ENCODE measurements around the gene GGT5.
A peak's percentile ranks its signal among the peaks of the same experiment; 100 is the strongest.
"Not testable (repeated sequence)": the region's sequence is repeated elsewhere in the genome, so short reads cannot be mapped to it uniquely, and the experiment has no call there.

Gene GGT5, protein sequence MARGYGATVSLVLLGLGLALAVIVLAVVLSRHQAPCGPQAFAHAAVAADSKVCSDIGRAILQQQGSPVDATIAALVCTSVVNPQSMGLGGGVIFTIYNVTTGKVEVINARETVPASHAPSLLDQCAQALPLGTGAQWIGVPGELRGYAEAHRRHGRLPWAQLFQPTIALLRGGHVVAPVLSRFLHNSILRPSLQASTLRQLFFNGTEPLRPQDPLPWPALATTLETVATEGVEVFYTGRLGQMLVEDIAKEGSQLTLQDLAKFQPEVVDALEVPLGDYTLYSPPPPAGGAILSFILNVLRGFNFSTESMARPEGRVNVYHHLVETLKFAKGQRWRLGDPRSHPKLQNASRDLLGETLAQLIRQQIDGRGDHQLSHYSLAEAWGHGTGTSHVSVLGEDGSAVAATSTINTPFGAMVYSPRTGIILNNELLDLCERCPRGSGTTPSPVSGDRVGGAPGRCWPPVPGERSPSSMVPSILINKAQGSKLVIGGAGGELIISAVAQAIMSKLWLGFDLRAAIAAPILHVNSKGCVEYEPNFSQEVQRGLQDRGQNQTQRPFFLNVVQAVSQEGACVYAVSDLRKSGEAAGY

DNA sequence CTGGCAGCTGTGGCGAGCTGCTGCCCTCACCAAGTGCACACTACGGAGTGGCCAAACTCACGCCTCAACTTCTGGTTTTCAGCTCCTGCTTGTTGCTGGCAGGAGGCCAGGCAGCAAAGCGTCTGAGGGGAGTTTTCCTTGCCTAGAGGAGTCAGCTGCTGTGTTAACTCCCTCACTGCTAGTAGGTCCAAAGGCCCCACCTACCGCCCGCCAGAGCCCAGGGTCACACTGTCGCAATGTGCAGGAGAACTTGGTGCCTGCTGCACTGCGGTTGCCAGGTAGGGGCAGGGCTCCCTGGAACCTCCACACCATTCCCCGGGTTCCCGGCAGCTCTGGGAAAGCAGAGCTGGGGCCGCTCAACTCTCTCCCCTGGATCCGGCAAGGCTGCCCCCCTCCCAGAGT lies at the start of gene GGT5:
TSS of gene GGT5 (minus strand) at position 53 of the 402 bp plus-strand sequence. CDS start 357 bp downstream, outside the sequence.
- DNase-seq = not testable (repeated sequence)

DNA sequence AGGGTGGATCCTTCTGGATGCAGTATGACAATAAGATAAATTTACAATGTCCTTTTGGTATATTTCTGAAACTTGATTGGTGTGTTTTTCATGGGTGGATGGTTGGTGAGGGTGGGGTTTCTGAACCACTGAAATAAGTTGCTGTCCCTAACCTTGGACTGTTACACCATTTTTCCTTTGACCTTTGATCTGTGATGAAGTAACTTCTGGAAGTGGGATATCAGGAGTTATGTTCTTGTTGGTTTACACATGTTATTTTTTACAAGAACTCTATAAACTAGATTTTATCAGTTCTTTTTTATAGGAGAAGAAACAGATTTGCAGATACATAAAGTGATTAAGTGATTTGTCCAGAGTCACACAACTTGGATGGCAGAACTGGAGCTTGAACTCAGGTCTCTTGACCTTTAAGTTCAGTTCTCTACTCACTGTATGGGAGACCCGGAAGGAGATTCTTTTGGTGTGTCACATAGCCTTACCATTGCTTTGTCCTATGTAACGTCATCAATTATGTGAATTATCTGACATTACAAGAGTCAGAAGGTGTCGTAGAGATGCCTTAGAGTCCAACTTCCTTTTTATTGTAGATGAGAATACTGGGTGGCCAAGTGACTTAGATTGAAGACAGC lies 47.4 kb upstream of the GGT5 start:
- not testable (repeated sequence) for DNase-seq

DNA sequence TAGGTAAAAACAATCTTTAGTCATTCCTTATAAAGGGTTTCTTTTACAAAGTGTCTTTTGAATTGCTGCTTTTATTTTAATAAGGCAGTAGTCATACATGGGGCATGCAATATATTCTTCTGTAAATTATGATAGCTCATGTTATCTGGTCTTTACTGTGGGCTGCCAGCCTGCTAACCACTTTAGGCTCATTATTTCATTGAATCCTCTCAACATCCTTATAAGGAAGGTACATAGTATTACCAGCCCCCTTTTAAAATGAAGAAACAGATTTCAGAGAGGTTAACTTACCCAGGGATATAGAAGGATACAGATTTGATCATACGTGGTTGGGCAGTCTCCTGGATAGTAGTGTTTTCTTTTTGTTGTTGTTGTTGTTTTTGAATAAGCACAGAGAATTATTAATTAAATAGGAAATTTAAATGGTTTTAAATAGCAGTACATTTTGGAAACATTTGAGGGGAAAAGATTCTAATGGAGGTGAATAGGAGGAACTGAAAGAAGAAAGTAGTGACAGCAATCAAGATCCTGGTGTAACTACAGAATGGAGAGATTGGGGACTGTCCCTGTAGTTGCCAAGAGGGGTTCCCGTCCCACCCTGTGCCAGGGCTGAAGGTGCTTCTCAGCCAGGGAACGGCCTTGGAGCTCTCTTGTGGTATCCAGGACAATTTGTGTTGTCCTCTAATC lies 46.8 kb upstream of the GGT5 start:
- DNase-seq = no peak

DNA sequence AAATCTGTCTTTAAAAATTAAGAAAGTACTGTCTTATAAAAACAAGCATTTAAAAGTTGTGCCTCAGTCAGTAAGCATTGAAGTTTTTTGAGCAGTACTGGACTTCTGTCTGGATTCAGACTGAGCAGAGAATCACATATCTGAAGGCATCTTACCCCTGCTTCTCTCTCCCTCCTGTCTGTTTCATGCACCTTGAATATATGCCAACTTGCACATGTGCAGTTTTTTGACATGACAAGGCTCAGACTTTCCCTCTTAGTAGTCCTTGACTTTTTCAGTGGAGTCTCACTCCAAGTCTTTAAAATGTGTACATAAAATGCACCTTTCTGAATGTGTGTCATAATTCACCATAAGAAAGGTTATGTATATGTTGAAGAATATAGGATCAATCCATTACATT lies 45.6 kb upstream of the GGT5 start:
- DNase-seq = no peak

DNA sequence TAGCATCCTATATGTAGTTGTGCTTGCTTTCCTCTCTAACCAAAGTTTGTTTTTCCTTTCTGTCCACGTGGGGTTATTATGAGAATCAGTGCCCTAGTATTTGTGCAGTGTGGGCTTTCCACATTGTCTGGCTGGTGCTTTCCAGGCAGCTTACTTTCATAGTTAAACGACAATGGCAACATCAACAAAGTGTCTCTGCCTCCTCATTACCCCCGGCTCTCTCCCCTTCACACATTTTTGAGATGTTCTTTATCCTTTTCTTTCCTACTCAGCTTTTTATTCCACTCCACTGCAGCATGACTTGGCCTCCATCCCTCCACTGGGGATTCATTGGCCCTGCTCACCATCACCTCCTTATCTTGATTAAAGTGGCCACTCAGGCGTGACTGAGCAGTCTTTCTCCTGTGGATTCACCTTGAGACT lies 44.9 kb upstream of the GGT5 start:
- DNase-seq = no peak

DNA sequence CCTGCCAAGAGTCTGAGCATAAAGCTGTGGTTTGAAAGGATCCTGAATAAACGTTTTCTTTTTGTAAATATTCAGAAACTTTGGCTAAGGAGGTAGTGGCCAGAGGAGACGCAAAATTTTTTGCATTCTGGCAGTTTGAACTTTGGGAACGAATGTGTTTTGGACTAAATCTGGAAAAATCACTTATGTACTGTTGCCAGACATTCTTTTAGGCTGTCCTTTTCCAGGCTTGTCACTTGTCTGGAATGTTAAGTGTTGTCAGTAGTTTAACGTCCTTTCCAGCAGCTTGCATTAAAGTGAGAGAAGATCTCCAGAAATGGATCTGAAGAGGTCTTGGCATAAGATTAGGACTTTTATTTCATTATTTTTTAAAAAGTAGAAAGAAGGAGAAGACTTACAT lies 44.2 kb upstream of the GGT5 start:
- no peak for DNase-seq

DNA sequence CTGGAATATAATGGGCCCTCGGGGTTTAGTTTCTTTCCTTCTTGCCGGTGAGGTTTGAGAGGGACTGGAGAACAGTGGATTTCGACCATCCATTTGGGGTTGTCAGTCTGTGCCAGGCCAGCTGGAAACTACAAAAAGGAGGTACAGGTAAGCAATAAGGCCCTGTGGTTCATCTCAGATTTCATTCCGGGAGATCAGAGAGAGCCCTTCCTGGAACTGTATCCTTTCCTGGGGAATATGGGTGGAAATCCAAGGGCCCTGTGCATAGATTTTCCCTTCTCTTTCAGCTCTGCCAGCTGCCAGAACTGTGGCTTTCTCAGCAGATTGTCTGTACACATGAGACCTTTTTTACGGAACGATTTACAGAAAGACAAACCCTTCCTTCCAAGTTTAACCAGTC lies 42.9 kb upstream of the GGT5 start:
- not testable (repeated sequence) for DNase-seq

DNA sequence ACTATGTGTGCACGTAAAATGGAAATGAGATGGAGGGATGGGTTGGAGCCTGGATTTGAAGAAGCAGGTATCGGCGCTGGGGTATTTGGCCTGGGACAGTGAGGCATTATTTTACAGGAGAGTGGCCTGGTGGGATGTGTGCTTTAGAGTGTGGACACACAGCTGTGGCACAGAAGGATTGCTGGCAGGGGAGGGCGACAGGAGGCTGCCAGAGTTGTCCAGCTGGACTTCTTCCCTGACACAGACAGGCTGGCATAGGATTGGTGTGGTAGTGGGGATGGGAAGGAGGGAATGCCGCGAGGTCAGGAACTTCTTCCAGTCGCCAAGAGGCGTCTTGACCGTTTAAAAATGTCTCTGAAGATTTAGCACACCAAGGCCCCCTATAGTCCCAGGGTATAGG lies 42.3 kb upstream of the GGT5 start:
- DNase-seq = not testable (repeated sequence)

DNA sequence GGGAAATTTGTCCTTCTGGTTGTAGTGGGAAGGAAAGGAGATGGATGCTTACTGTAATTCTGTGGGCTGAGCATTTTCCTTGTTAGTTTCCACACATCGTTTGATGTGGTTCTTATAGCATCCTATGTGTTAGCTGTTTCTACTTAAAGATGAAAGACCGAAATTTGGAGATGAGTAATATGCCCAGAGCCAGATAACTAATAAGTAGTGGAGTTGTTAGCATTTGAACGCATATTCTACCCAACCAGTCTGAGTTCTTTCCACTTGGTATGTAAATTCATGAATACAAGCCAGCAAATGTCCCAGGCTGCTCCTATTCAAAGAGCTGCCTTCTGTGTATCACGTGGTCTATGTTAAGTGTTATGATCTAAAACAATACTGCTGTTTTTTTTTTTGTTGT lies 40.4 kb upstream of the GGT5 start:
- DNase-seq = no peak

DNA sequence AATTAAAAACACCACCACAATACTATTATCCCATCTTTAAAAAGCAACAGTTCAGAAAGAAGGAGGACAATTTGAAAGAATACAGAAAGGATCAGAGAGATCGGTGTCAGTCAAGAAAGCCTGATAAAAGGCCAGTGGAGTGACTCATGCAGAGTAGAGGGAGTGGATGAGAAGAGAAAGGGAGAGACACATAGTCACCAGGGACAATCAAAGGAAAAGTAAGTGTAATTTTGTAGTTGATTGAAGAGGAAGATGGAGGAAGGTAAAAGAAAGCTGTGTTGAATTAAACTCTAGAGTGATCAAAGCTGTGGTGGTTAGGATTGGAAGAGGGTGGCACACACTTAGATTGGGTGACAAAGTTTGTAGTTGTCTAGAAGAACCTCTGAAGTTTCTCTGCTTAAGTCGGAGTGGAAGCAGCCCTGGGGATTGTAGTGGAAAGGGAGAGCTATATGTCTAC lies 39.9 kb upstream of the GGT5 start:
- no peak for DNase-seq

DNA sequence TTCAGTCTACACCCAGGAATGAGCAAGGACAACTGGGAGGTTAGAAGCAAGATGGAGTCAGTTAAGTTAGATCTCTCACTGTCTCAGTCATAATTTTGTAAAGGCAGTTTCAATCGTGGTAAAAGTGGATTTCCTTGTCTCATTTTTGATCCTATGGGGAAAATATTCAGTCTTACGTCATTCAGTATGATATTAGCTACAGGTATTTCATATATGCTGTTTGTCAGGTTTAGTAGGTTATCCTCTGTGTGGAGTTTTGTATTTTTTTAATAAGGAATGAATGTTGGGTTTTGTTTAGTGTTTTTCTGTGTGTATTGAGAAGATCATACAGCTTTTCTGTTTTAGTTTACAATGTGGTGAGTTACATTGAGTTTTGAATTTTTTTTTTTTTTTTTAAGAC lies 37.5 kb upstream of the GGT5 start:
- no peak for DNase-seq

DNA sequence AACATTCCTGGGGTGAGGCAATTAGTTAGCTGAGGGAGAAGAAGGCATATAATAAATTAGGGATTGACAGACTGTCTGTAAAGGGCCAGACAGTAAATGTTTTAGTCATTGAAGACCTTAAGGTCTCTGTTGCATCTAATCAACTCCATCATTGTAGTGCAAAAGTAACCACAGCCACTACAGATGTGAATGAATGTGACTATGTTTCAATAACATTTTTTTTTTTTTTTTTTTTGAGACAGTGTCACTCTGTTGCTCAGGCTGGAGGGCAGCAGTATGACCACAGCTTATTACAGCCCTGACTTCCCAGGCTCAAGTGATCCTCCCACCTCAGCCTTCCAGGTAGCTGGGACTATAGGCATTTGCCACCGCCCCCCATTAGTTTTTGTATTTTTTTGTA lies 35.5 kb upstream of the GGT5 start:
- DNase-seq = not testable (repeated sequence)

DNA sequence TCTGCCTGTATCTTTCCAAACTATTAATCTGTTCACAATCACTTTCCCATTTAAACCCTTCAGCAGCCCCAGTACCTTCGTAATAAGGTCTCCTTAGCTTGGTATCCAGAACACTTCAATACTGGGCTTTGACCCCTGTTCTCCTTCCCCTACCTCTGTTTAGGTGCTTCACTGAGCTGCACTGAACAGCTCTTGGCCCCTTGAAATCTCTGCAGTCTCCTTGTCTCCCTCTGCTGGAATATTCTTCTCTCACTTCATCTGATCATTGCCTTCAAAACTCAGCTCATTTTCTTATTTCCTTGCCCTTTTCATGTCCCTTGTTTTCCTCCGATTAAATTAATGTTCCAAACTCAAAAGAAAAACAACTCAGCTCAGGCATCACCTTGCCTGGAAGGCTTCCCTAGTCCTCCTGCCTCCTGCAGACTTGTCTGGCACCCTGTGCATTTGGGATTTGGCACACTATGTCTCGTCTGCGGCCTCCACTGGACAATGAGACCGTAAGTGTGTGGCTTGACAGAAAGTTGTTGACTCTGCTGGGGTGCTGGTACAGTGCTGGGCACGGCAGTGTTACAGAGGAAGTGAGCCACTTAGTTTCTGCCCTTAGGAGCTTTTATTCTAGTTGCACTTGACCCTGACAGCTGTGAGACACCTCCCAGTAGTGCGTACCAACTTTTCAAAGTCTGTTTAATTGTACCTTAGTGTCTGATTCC lies 30.0 kb upstream of the GGT5 start:
- DNase-seq = not testable (repeated sequence)

DNA sequence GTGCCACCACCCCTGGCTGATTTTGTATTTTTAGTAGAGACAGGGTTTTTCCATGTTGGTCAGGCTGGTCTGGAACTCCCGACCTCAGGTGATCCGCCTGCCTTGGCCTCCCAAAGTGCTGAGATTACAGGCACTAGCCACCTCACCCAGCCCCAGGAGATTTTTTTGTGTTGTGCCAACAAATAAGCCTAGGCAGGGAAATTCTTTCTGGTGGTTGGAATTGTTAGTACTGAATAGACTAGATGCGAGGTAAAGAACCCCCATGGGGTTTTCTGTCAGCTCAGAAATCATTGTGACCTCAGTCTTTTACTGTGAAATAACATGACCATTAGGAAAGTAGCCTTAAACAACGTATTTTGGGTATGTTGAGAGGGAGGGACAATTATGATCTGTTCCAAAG lies 29.0 kb upstream of the GGT5 start:
- DNase-seq = not testable (repeated sequence)

DNA sequence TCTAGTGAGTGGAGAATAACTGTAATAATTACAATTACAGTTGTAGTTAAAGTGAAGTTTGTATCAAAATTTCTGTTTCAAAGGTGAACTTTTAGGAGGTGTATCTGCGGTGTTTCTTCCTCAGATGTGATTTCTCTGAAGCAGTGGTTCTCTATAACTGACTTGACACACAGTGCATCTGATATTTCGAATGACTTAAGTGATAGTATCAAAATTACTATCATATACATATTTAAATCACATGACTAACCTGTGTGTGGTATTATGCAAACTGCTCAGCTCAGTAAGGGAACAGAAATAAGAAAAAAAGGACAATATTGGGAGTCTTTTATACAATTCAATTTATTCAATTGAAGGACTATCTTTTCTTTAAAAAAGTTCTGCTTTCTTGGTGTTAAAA lies 28.1 kb upstream of the GGT5 start:
- not testable (repeated sequence) for DNase-seq

DNA sequence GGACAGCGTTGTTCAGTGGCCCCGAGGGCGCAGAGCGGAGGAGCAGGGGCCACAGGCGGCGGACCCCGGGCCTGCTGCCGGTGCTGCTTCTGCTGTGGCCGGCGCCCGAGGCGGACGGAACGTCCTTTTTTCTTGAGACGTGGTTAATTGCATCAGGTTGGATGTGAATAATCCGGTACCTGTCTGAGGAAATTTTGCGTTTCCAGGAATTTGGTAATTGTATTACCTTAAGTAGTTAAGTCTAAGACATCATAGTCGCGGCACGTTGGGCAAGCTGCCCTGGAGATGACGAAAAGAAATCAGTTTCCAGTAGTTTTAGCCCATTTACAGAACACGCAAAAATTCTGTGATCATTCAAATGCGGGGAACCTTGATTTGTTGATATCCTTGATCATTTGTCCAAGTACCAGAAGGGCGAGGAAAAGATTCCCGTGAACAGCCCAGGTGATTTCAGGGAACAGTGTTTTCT lies 26.5 kb upstream of the GGT5 start:
- no peak for DNase-seq

DNA sequence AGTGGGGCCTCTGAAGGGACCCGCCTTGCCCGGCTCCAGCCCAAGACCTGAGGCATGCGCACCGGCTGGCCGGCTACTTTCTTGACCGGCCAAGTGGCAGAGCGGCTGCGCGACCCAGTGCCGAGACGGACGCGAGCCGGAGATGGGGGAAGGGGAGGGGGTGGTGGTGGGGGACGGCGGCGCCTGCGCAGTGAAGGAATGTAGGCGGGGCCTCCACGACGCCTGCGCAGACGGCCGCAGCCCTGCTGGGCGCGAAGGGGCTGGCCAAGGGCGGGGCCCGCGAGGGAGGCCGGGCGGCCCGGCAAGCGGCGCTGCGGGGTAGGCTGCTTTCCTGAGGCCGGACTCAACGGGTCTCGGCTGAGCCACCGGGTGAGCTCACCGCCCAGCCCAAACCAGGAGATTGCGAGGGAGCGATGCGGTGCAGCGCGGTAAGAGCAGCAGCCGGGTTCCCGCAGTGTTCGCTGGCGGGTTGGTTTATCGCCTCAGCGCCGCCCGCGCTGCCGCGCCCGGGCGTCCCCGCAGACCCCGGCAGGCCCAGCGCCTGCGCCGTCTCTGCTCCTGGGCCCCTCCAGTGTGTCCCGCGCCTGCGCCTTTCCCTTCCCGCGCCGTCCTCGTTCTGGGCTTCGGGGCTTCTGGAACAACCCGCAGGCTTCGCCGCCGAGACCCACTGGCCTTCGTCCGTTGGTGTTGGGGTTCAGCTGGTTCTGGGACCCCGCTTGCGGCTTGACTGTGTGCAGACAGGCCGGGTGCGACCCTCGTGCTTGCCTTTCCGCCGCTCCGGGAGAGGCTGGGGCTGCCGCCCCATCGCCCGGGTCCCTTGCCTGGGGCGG lies 25.9 kb upstream of the GGT5 start, which contains the start of gene SPECC1L:
TSS of gene SPECC1L (plus strand) at position 276 of the 830 bp plus-strand sequence. CDS start 31,401 bp downstream, outside the sequence.
- DNase-seq = peak; percentile 82 to 93

DNA sequence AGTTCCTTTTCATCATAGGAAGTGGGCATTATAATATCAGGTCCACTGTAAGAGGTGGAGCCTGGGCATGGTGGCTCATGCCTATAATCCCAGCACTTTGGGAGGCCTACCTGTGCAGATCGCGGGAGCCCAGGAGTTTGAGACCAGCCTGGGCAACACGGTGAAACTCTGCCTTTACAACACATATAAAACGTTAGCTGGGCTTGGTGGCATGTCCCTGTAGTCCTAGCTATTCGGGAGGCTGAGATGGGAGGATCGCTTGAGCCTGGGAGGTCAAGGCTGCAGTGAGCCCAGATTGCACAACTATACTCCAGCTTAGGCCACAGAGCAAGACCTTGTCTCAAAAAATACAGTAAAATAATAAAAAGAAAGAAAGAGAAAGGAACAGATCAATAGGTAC lies 21.6 kb upstream of the GGT5 start:
- DNase-seq = not testable (repeated sequence)

DNA sequence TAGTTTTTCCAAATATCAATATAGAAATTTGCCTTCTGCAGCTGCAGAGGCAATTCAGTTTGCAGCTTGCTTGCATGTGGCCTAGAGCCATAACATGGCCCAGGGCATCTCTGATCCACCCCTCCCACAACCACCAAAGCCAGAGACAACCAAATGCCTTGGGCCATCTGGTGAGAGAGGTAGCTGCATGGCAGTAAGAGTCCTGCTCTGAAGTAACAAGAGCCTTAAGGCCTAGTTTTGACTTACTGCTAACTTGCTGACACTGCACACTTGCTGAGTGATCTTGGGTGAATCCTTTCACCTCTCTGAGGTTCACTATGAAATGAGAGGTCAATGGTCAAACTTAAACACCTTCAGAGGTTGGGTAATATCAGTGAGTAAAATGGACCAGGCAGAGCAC lies 20.9 kb upstream of the GGT5 start:
- DNase-seq = no peak

DNA sequence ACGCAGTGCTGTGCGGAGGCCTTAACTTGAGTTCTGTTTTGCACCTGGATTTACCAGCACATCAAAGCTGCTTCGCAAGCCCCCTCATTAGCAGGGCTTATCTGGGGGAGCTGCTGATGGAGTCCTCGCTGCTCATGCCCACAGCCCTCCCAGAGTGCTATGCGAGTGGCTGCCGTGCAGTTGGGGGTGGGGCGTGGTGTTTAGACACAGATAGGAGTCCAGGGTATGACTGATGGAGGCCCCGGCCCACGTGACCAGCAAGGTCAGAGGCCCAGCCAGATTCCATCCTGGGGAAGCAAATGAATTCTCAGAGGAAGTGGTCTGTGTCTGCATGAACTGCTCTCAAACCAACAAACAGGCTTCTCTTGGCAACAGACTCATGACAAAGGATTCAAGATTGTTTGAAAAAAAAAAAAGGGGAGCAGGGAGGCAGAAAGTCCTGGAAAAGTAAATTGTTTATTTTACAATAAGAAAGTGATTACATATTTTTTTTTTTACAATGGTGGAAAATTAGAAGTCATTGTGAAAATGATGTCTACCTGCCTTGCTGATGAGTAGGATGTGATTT lies 19.5 kb upstream of the GGT5 start:
- not testable (repeated sequence) for DNase-seq

DNA sequence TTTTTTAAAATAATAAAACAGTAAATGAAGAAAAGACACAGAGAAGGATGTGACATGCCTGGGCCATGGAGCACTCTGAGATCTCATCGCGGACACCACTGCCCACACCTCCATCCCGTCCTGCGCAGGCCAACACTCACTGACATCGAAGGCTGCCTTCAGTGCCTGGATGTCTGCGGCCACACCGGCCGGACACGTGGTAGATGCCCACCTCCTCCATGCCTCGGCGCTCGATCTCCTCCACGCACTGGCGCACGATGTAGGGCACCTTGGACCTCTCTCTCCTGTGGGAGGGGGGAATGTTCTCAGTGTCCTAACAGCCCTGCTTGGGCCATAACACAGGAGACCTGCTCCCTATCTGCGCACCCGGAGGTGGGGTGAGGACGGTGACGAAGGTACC lies 18.6 kb upstream of the GGT5 start:
- DNase-seq = not testable (repeated sequence)
